A549 (cell line): ENCODE measurements around the gene SRRM2. TPM values are rescaled to one million over a fixed set of nuclear protein-coding genes. Genes with fewer than 3 reads are reported as not detected.

Experiments used
- ATAC-seq, 2 experiments: fragments of 200-7000 bp in 1 of 2; fragments of >200 bp in 1 of 2; cut with Nextera tagmentation in 1 of 2; cut with Tn5 transposase in 1 of 2; 3 replicates each; pipeline versions ENCODE4 v1.8.0 to v1.9.1; 2018 to 2020; ENCODE audit warnings: mild to moderate bottlenecking in 1 of 2, moderate library complexity in 1 of 2
- CTCF ChIA-PET: fragments of 300-600 bp; sonication (Branson Sonifier 250); formaldehyde crosslinking; extraction: SDS; loops from one replicate; lab custom pipeline; 2021; ENCODE audit warnings: antibody characterized with exemption, inconsistent platforms; lab: Yijun Ruan, JAX
- POLR2A ChIA-PET: fragments of 350-600 bp; formaldehyde crosslinking; extraction: SDS; loops from one replicate; lab custom pipeline; 2021; ENCODE audit warnings: antibody characterized with exemption, inconsistent platforms; lab: Yijun Ruan, JAX
- DNase-seq, 2 experiments: peaks; one replicate each; pipeline versions ENCODE4 v3.0.0 to v3.0.0-alpha.2; 2011 to 2016; ENCODE audit warnings: low read depth in 1 of 2, low spot score in 1 of 2
- FAIRE-seq: peaks from 2 replicates; lab custom pipeline; 2011; peaks lifted over from hg19 to GRCh38; lab: Jason Lieb, UNC
- H3K27ac ChIP-seq, 2 experiments: fragments of >200 bp; sonication (Bioruptor Twin); formaldehyde crosslinking; 3 replicates each; pipeline ENCODE4 v1.5.1; 2016 to 2017
- H3K4me1 ChIP-seq: fragments of >200 bp; sonication (Bioruptor Twin); formaldehyde crosslinking; 3 replicates; pipeline ENCODE4 v1.6.1; 2016
- H3K4me2 ChIP-seq: fragments of >200 bp; sonication (Bioruptor Twin); formaldehyde crosslinking; 3 replicates; pipeline ENCODE4 v1.6.1; 2016
- H3K4me3 ChIP-seq: fragments of >200 bp; sonication (Bioruptor Twin); formaldehyde crosslinking; 3 replicates; pipeline ENCODE4 v1.5.1; 2016
- H3K9me3 ChIP-seq: fragments of >200 bp; sonication (Bioruptor Twin); formaldehyde crosslinking; 3 replicates; pipeline ENCODE4 v1.6.1; 2016
- BCL3 ChIP-seq: fragments of >200 bp; sonication (Bioruptor Twin); formaldehyde crosslinking; IDR thresholded peaks from 3 replicates; pipeline ENCODE4 v1.6.1; 2016
- BHLHE40 ChIP-seq: IDR thresholded peaks from 2 replicates; pipeline ENCODE4 v1.6.1; 2012; ENCODE audit warnings: low read depth, low read length, inconsistent platforms
- EHF ChIP-seq: fragments of 250-450 bp; sonication (Bioruptor Pico); IDR thresholded peaks from 2 replicates; pipeline ENCODE4 v1.5.0; 2020; ENCODE audit warnings: mild to moderate bottlenecking
- EHMT2 ChIP-seq: fragments of 200-600 bp; sonication (generic); IDR thresholded peaks from 2 replicates; pipeline ENCODE4 v1.6.1; 2016; ENCODE audit warnings: antibody characterized with exemption, low read depth, mild to moderate bottlenecking, moderate library complexity
- FOXS1 ChIP-seq: fragments of 250-450 bp; sonication (Bioruptor Pico); IDR thresholded peaks from 2 replicates; pipeline ENCODE4 v1.5.0; 2020; ENCODE audit warnings: mild to moderate bottlenecking, moderate library complexity
- GATA3 ChIP-seq: IDR thresholded peaks from 2 replicates; pipeline ENCODE4 v1.6.1; 2012; ENCODE audit warnings: borderline replicate concordance
- HOXA7 ChIP-seq: fragments of 250-450 bp; sonication (Bioruptor Pico); IDR thresholded peaks from 2 replicates; pipeline ENCODE4 v1.5.0; 2020; ENCODE audit warnings: mild to moderate bottlenecking, moderate library complexity
- JUN ChIP-seq, 2 experiments: fragments of >200 bp; sonication (Bioruptor Twin); formaldehyde crosslinking; IDR thresholded peaks; 2 replicates in 1 of 2; 3 replicates in 1 of 2; pipeline ENCODE4 v1.6.1; 2016 to 2017
- JUNB ChIP-seq: fragments of >200 bp; sonication (Bioruptor Twin); formaldehyde crosslinking; IDR thresholded peaks from 2 replicates; pipeline ENCODE4 v1.6.1; 2016
- KDM5A ChIP-seq: fragments of 200-600 bp; sonication (generic); IDR thresholded peaks from 2 replicates; pipeline ENCODE4 v1.6.1; 2016; ENCODE audit warnings: antibody characterized with exemption, mild to moderate bottlenecking
- MAX ChIP-seq: IDR thresholded peaks from 2 replicates; pipeline ENCODE4 v1.6.1; 2012
- PBX3 ChIP-seq: IDR thresholded peaks from 2 replicates; pipeline ENCODE4 v1.6.1; 2012
- POLR2AphosphoS2 ChIP-seq: conservative IDR thresholded peaks from 2 replicates; pipeline ENCODE4 v1.6.1; 2012; ENCODE audit warnings: low read length, improper control_type of control experiment, inconsistent platforms
- RCOR1 ChIP-seq: fragments of 150-350 bp; IDR thresholded peaks from 2 replicates; pipeline ENCODE4 v1.6.1; 2014; ENCODE audit warnings: antibody characterized with exemption, low read length, low read depth
- REST ChIP-seq: fragments of 200-600 bp; sonication (generic); IDR thresholded peaks from 2 replicates; pipeline ENCODE4 v1.6.1; 2016; ENCODE audit warnings: antibody characterized with exemption, mild to moderate bottlenecking, moderate library complexity
- TP53 ChIP-seq: fragments of 250-450 bp; sonication (Bioruptor Pico); IDR thresholded peaks from 2 replicates; pipeline ENCODE4 v1.5.0; 2021; ENCODE audit warnings: mild to moderate bottlenecking, moderate library complexity
- ZSCAN20 ChIP-seq: fragments of 250-450 bp; sonication (Bioruptor Pico); IDR thresholded peaks from 2 replicates; pipeline ENCODE4 v1.8.0; 2022; ENCODE audit warnings: mild to moderate bottlenecking, moderate library complexity
- WGBS: methylation state at CpG from one replicate; pipeline ENCODE4 v1.1.6; 2017; ENCODE audit errors: missing lambda C conversion rate; 5-methylcytosine and 5-hydroxymethylcytosine counted together
- polyA plus RNA-seq, 4 experiments: library from polyadenylated mRNA; depleted of rRNA in 3 of 4; stranded (reverse); fragments of >200 nt; fragmentation: RNase III in 1 of 4; extraction: RNeasy Plus Mini Kit Qiagen cat#74134 plus additional on column Dnase treatment in 1 of 4; gene quantifications; 2 replicates in 3 of 4; 3 replicates in 1 of 4; pipeline ENCODE4 v1.2.3, GENCODE V29; 2011 to 2017

The SRRM2 gene
- polyA plus RNA-seq, 2 of the 4 experiments (the other 2 are of a cell fraction), result 167 to 512 TPM

GRCh38 chr16:2767891-2768290 lies 15.5 kb downstream of the SRRM2 start:
- FAIRE-seq, result no peak
- peaks cover 38% of the 10 kb centered on the region for H3K4me1 ChIP-seq
- POLR2A ChIA-PET, result interaction anchor here (0.7 to 1.2 kb wide), 2 partner anchors 15 to 16 kb away, joined by 3 to 4 read pairs; partner anchors contain the start of gene SRRM2
- CTCF ChIA-PET, result interaction anchor here (1.0 to 2.8 kb wide), 7 partner anchors 9 to 215 kb away, joined by 3 to 9 read pairs (median 4); partner anchors contain the start of gene SRRM2
- TF ChIP-seq ZSCAN20 (CRISPR knock-in tag) (no peak), EHF (CRISPR knock-in tag) (no peak), GATA3 (no peak), FOXS1 (no peak), RCOR1 (no peak), PBX3 (no peak), KDM5A (no peak), JUN (IDR thresholded peaks at IDR 0.05) (no peak), TP53 (no peak), BHLHE40 (no peak), HOXA7 (CRISPR knock-in tag) (no peak), BCL3 (no peak), POLR2AphosphoS2 (no peak; the same call in 1 of the 2 replicates), EHMT2 (no peak), REST (no peak)
- TF ChIP-seq, all 56 proteins: peak for 0
- no peak for ATAC-seq
- no peak for DNase-seq
- Histone ChIP-seq H3K9me3 (no peaks in the 10 kb centered on the region), H3K4me2 (no peak overlapping the region), H3K27ac (no peak overlapping the region), H3K4me3 (no peak overlapping the region)
- WGBS, result 72% methylated on average over 14 of the region's 14 CpGs

DNA sequence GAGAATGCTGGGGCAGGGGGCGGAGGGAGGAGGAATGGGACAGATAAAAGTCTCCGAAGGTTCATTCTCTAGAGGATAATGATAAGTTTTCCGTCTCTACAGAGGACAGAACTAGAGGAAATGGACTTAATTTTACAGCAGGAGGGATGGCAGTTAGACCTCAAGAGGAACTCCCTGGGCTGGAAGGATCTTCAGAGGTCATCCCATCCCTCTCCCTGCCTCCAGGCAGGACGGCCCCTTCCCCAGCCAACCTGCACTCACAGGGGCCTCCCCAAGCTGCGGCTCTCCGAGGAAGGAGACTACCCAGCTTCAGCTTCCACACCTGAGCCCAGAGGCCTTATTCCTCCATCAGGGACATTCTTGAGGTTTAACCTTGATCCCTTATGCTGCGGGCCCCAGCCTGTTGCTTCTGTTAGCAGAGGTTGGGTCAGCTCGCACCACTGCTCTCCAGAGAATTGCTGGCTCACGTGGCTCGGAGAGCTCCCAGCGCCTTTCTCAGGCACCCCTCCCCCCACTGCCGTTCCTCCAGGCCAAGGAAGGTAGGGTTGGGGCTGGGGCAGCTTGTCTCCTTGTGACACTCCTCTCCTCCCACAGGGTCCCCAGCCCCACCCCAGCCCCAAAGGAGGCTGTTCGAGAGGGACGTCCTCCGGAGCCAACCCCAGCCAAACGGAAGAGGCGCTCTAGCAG lies 16.1 kb downstream of the SRRM2 start:
- Histone ChIP-seq H3K4me2 (no peak overlapping the region), H3K4me1 (peaks cover 44% of the 10 kb centered on the region), H3K4me3 (no peak overlapping the region), H3K9me3 (no peaks in the 10 kb centered on the region), H3K27ac (peak overlapping the region in 1 of 2 experiments; percentile 52; a peak in 1 of 6 replicates)
- TF ChIP-seq MAX, result no peak
- TF ChIP-seq JUNB, result no peak
- TF ChIP-seq JUN (IDR thresholded peaks at IDR 0.05), result no peak
- ATAC-seq (no peak), FAIRE-seq (no peak), DNase-seq (no peak)
- CTCF ChIA-PET, result interaction anchor here (0.7 to 2.8 kb wide), 15 partner anchors 9 to 215 kb away, joined by 3 to 10 read pairs (median 4); partner anchors contain the start of genes PRSS41 and SRRM2
- WGBS, result 90% methylated on average over 17 of the region's 17 CpGs
- POLR2A ChIA-PET, result interaction anchor here (0.7 to 1.2 kb wide), 3 partner anchors 9 to 16 kb away, joined by 3 to 4 read pairs (median 3); partner anchors contain the start of gene SRRM2
